H9 (cell line): ENCODE data around the gene PLEKHG2. TPM values are rescaled to one million over a fixed set of nuclear protein-coding genes. Genes with fewer than 3 reads are reported as not detected.

Source experiments
- DNase-seq: peaks from one replicate; pipeline ENCODE4 v3.0.0-alpha.2; 2017
- H2AFZ ChIP-seq: one replicate; pipeline ENCODE4 v1.6.1; 2013; ENCODE audit warnings: mild to moderate bottlenecking, low read length, control low read depth, moderate library complexity
- H2AK5ac ChIP-seq: 2 replicates; pipeline ENCODE4 v1.6.1; 2013; ENCODE audit warnings: low read length, control low read depth, mixed read lengths; ENCODE audit not compliant: insufficient read length
- H2BK120ac ChIP-seq: one replicate; pipeline ENCODE4 v1.6.1; 2013; ENCODE audit warnings: low read depth, mild to moderate bottlenecking, low read length, control low read depth, inconsistent platforms; ENCODE audit not compliant: poor library complexity, severe bottlenecking
- H2BK12ac ChIP-seq: 2 replicates; pipeline ENCODE4 v1.6.1; 2013; ENCODE audit warnings: low read length, control low read depth, mixed read lengths, low read depth; ENCODE audit not compliant: insufficient read length
- H2BK15ac ChIP-seq: 2 replicates; pipeline ENCODE4 v1.6.1; 2013; ENCODE audit warnings: low read depth, low read length, control low read depth
- H2BK20ac ChIP-seq: one replicate; pipeline ENCODE4 v1.6.1; 2013; ENCODE audit warnings: low read depth, mild to moderate bottlenecking, low read length, control low read depth, inconsistent platforms; ENCODE audit not compliant: poor library complexity, severe bottlenecking
- H2BK5ac ChIP-seq: 2 replicates; pipeline ENCODE4 v1.6.1; 2013; ENCODE audit warnings: low read length, control low read depth, mixed read lengths; ENCODE audit not compliant: insufficient read length
- H3K14ac ChIP-seq: 2 replicates; pipeline ENCODE4 v1.6.1; 2013; ENCODE audit warnings: low read length, control low read depth; ENCODE audit not compliant: insufficient read depth
- H3K18ac ChIP-seq: 2 replicates; pipeline ENCODE4 v1.6.1; 2013; ENCODE audit warnings: low read depth, mild to moderate bottlenecking, mixed read lengths, low read length, control low read depth; ENCODE audit not compliant: insufficient read length
- H3K23ac ChIP-seq: 2 replicates; pipeline ENCODE4 v1.6.1; 2013; ENCODE audit warnings: low read length, control low read depth, mixed read lengths, low read depth; ENCODE audit not compliant: insufficient read length
- H3K23me2 ChIP-seq: 2 replicates; pipeline ENCODE4 v1.6.1; 2013; ENCODE audit warnings: low read depth, mild to moderate bottlenecking, mixed read lengths, low read length, control low read depth; ENCODE audit not compliant: insufficient read length, poor library complexity, severe bottlenecking
- H3K27ac ChIP-seq: 2 replicates; pipeline ENCODE4 v1.5.1; 2013; ENCODE audit warnings: low read length, control low read depth, mixed read lengths, low read depth; ENCODE audit not compliant: insufficient read length
- H3K27me3 ChIP-seq: 2 replicates; pipeline ENCODE4 v1.6.1; 2013; ENCODE audit warnings: low read length, control low read depth, inconsistent platforms; ENCODE audit not compliant: insufficient read depth
- H3K4ac ChIP-seq: 2 replicates; pipeline ENCODE4 v1.6.1; 2013; ENCODE audit warnings: low read depth, mild to moderate bottlenecking, control low read depth, inconsistent platforms, low read length, moderate library complexity
- H3K4me1 ChIP-seq: 2 replicates; pipeline ENCODE4 v1.6.1; 2013; ENCODE audit warnings: low read length, control low read depth, inconsistent platforms; ENCODE audit not compliant: insufficient read depth
- H3K4me2 ChIP-seq: 2 replicates; pipeline ENCODE4 v1.6.1; 2013; ENCODE audit warnings: low read length, control low read depth, mixed read lengths; ENCODE audit not compliant: insufficient read length, insufficient read depth
- H3K56ac ChIP-seq: 2 replicates; pipeline ENCODE4 v1.6.1; 2013; ENCODE audit warnings: low read depth, mild to moderate bottlenecking, mixed read lengths, low read length, control low read depth; ENCODE audit not compliant: insufficient read length
- H3K79me1 ChIP-seq: 2 replicates; pipeline ENCODE4 v1.6.1; 2013; ENCODE audit warnings: low read depth, mild to moderate bottlenecking, moderate library complexity, low read length, control low read depth, inconsistent platforms; ENCODE audit not compliant: insufficient read depth, poor library complexity, severe bottlenecking
- H3K79me2 ChIP-seq: 2 replicates; pipeline ENCODE4 v1.6.1; 2013; ENCODE audit warnings: low read length, control low read depth, inconsistent platforms; ENCODE audit not compliant: insufficient read depth
- H3K9ac ChIP-seq: 2 replicates; pipeline ENCODE4 v1.6.1; 2013; ENCODE audit warnings: low read length, control low read depth, mixed read lengths; ENCODE audit not compliant: insufficient read length; ENCODE audit errors: extremely low read depth
- H3K9me3 ChIP-seq: one replicate; pipeline ENCODE4 v1.6.1; 2013; ENCODE audit warnings: low read depth, low read length, inconsistent platforms; ENCODE audit not compliant: control insufficient read depth
- H3T11ph ChIP-seq: one replicate; pipeline ENCODE4 v1.6.1; 2013; ENCODE audit warnings: mild to moderate bottlenecking, low read length, control low read depth, inconsistent platforms
- H4K20me1 ChIP-seq: one replicate; pipeline ENCODE4 v1.6.1; 2013; ENCODE audit not compliant: control insufficient read depth, insufficient read length, insufficient read depth
- H4K5ac ChIP-seq: 2 replicates; pipeline ENCODE4 v1.6.1; 2013; ENCODE audit warnings: low read depth, mild to moderate bottlenecking, mixed read lengths, low read length, control low read depth; ENCODE audit not compliant: insufficient read length
- H4K8ac ChIP-seq: replicated peaks from 2 replicates; pipeline ENCODE4 v1.6.1; 2013; ENCODE audit warnings: low read length, control low read depth, mixed read lengths, low read depth; ENCODE audit not compliant: insufficient read length
- H4K91ac ChIP-seq: 2 replicates; pipeline ENCODE4 v1.6.1; 2013; ENCODE audit warnings: low read depth, mild to moderate bottlenecking, moderate library complexity, mixed read lengths, low read length, control low read depth; ENCODE audit not compliant: insufficient read length
- H3K27ac Mint-ChIP-seq, 3 experiments: 2 replicates in 2 of 3; 3 replicates in 1 of 3; pipeline ENCODE4 v1.8.0; 2020 to 2021; ENCODE audit warnings: mixed read lengths in 3 of 3, mild to moderate bottlenecking in 1 of 3, moderate library complexity in 1 of 3
- H3K27me3 Mint-ChIP-seq: 2 replicates; pipeline ENCODE4 v1.8.0; 2021; ENCODE audit warnings: low read depth, mild to moderate bottlenecking, moderate library complexity, mixed read lengths
- H3K36me3 Mint-ChIP-seq, 3 experiments: 2 replicates in 2 of 3; 3 replicates in 1 of 3; pipeline ENCODE4 v1.8.0; 2020 to 2021; ENCODE audit warnings: low read depth in 3 of 3, mixed read lengths in 3 of 3; ENCODE audit not compliant: insufficient read depth in 1 of 3
- H3K4me1 Mint-ChIP-seq, 2 experiments: 2 replicates each; pipeline ENCODE4 v1.8.0; 2020; ENCODE audit warnings: mixed read lengths in 2 of 2
- H3K4me3 Mint-ChIP-seq, 2 experiments: 2 replicates in 1 of 2; 3 replicates in 1 of 2; pipeline ENCODE4 v1.8.0; 2020 to 2021; ENCODE audit warnings: mild to moderate bottlenecking in 2 of 2, mixed read lengths in 2 of 2, moderate library complexity in 1 of 2
- H3K9me3 Mint-ChIP-seq, 2 experiments: 2 replicates in 1 of 2; 3 replicates in 1 of 2; pipeline ENCODE4 v1.8.0; 2020; ENCODE audit warnings: mild to moderate bottlenecking in 2 of 2, mixed read lengths in 2 of 2, moderate library complexity in 1 of 2
- CTCF ChIP-seq: fragments of 200-600 bp; sonication (generic); conservative IDR thresholded peaks from 3 replicates; pipeline ENCODE4 v1.8.0; 2021; ENCODE audit warnings: antibody characterized with exemption, mild to moderate bottlenecking
- WGBS: extraction: QIAGEN DNeasy Blood & Tissue Kit; methylation state at CpG from one replicate; pipeline ENCODE4 v1.1.7; 2013; ENCODE audit warnings: missing lambda C conversion rate, low lambda C conversion rate, mixed read lengths; ENCODE audit not compliant: insufficient read length; ENCODE audit errors: extremely low coverage; 5-methylcytosine and 5-hydroxymethylcytosine counted together
- total RNA-seq: library from RNA; stranded (reverse); gene quantifications from 2 replicates; pipeline ENCODE4 v1.2.1, GENCODE V29; 2021

The PLEKHG2 gene
- total RNA-seq, 1 experiment from 2014 or later = 167 TPM

- H3K27ac ChIP-seq = no peak overlapping the region
Measured at GRCh38 chr19:39425744-39426143, 13.3 kb downstream of the PLEKHG2 start.

More at GRCh38 chr19:39425744-39426143, 13.3 kb downstream of the PLEKHG2 start:
- H2BK5ac ChIP-seq = no peak overlapping the region
- H4K8ac ChIP-seq = no peak overlapping the region
- H3K23ac ChIP-seq = no peak overlapping the region
- TF ChIP-seq CTCF = no peak
- WGBS = 100% methylated on average over 5 of the region's 7 CpGs
- no peaks in the 10 kb centered on the region for H3K79me2 ChIP-seq
- Mint-ChIP-seq H3K4me3 (no peak overlapping the region), H3K27ac (peak overlapping the region in 1 of 3 experiments; percentile 27; a peak in 1 of 7 replicates), H3K27me3 (no peaks in the 10 kb centered on the region), H3K4me1 (peaks cover 31 to 36% of the 10 kb centered on the region in 2 experiments), H3K9me3 (no peaks in the 10 kb centered on the region), H3K36me3 (peaks cover 23 to 52% (median 44%) of the 10 kb centered on the region in 3 experiments)
- no peaks in the 10 kb centered on the region for H4K20me1 ChIP-seq
- peaks cover 7% of the 10 kb centered on the region; the same call in 1 of the 2 replicates for H3K4me1 ChIP-seq
- no peak overlapping the region for H3K56ac ChIP-seq
- H2BK120ac ChIP-seq = no peak overlapping the region
- no peak overlapping the region for H3K18ac ChIP-seq
- no peak overlapping the region for H3T11ph ChIP-seq
- no peak overlapping the region for H3K4me2 ChIP-seq
- no peaks in the 10 kb centered on the region for H3K9me3 ChIP-seq
- no peak overlapping the region for H3K9ac ChIP-seq
- H3K23me2 ChIP-seq = no peaks in the 10 kb centered on the region
- H4K5ac ChIP-seq = no peak overlapping the region
- H3K79me1 ChIP-seq = no peaks in the 10 kb centered on the region
- H2AK5ac ChIP-seq = no peak overlapping the region
- H3K27me3 ChIP-seq = no peaks in the 10 kb centered on the region
- no peak overlapping the region for H3K4ac ChIP-seq
- H3K14ac ChIP-seq = no peak overlapping the region
- DNase-seq = no peak
- H2AFZ ChIP-seq = no peak overlapping the region
- H2BK15ac ChIP-seq = no peak overlapping the region
- no peak overlapping the region for H2BK12ac ChIP-seq
- H2BK20ac ChIP-seq = no peak overlapping the region
- H4K91ac ChIP-seq = no peak overlapping the region
